IPS DF 4.7 (cell line): ENCODE results near the gene BTN2A1.
"Not testable (repeated sequence)": the region's sequence is repeated elsewhere in the genome, so short reads cannot be mapped to it uniquely, and the experiment has no call there.

Source experiments
- DNase-seq: peaks from one replicate; pipeline ENCODE4 v3.0.0-alpha.2; 2013; ENCODE audit warnings: low spot score; ENCODE audit errors: extremely low read depth

The BTN2A1 gene

DNA sequence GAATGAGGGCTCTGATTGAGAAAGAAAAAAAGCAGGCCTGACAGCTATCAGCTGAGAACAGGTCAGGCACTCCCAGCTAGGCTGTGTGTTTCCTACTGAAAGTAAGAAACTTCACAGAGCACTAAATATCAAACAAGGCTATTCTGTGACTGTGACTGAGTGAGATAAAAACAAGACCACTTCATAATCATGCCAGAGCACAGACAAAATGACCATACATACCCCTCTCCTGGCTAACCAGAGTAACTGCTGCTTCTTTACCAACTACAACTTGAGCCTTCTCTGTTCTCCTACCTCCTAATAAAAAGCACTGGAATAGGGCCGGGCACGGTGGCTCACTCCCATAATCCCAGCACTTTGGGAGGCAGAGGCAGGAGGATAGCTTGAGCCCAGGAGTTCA, 35.5 kb downstream of the BTN2A1 start:
- DNase-seq, result no peak

DNA sequence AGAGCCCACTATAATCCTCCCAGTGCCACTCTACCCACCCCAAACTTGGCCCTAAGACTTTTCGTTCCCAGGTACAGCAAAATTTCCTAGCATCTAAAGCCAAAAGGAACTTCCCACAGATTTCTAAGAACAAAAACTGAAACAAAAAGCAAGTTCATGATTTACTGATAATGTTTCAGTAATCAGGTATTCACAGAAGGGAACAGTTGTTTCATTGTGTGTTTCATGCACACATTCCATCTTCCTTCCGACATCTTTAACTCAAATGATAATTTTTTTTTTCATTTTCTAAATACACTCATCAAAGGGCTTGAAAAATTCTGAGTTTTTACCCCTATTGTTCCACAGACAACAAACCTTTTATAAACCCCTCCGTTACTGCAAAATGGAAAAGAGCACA, 36.4 kb downstream of the BTN2A1 start:
- no peak for DNase-seq

DNA sequence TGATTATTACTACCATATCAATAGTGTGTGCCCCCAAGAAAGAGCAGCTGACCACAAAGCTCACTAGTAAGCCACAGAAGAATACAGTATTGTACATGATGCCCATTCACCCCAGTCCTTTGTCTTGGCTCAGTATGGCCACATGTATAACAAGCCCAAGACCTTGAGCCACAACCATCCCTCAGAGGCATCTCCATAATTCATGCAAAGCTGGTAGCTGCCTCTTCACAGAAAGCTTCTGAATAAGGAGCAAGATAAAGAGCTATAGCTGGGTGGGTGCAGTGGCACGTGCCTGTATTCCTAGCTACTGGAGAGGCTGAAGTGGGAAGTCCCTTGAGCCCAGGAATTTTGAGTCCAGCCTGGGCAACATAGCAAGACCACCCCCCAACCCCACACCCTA, 37.5 kb downstream of the BTN2A1 start:
- no peak for DNase-seq

GRCh38 chr6:26497610-26498009, 39.9 kb downstream of the BTN2A1 start:
- no peak for DNase-seq

- DNase-seq, result no peak
Measured at GRCh38 chr6:26500102-26500501, 42.3 kb downstream of the BTN2A1 start, which contains the start of gene BTN1A1. Gene BTN1A1 (plus strand): TSS chr6:26500303. CDS start chr6:26501287, 984 bp downstream.

DNA sequence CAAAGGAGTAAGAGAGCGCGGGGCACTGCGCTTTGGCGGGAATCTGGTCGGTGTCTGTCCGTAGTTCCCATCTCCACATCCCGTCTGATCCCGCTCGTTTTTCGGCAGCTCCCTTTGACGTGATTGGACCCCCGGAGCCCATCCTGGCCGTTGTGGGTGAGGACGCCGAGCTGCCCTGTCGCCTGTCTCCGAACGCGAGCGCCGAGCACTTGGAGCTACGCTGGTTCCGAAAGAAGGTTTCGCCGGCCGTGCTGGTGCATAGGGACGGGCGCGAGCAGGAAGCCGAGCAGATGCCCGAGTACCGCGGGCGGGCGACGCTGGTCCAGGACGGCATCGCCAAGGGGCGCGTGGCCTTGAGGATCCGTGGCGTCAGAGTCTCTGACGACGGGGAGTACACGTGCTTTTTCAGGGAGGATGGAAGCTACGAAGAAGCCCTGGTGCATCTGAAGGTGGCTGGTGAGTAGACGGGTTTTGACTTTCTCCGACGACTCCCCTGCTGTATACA, 43.8 kb downstream of the BTN2A1 start:
- no peak for DNase-seq

- no peak for DNase-seq
Measured at GRCh38 chr6:26502165-26502564, 44.4 kb downstream of the BTN2A1 start.

GRCh38 chr6:26502626-26503025, 44.9 kb downstream of the BTN2A1 start:
- no peak for DNase-seq

DNA sequence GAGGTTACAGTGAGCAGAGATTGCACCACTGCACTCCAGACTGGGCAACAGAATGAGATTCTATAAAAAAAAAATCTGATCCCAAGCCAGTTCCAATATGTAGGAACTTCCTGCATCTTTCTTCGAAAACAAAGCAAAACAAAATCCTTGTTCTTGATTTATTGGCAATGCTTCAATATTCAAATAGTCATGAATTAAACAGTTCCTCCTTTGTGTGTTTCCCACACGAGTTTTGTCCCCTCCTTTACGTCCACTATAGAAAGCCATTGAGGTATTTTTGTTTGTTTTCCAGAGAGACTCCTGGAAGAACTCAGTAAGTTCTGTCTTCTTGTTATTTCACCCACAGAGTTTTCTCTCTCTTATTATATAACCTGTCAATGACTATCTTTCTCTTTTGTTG, 49.9 kb downstream of the BTN2A1 start:
- no peak for DNase-seq

DNA sequence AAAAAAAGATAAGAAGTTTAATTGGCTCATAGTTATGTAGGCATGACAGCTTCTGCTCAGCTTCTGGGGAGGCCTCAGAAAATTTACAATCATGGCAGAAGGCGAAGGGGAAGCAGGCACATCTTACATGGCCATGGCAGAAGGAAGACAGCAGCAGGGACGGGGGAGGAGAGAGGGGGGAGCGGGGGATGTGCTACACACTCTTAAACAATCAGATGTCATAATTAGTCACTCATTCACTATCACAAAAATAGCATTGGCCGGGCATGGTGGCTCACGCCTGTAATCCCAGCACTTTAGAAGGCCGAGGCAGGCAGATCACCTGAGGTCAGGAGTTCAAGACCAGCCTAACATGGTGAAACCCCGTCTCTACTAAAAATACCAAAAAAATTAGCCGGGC, 53.3 kb downstream of the BTN2A1 start:
- DNase-seq, result not testable (repeated sequence)

- no peak for DNase-seq
Measured at GRCh38 chr6:26514984-26515383, 57.2 kb downstream of the BTN2A1 start.

GRCh38 chr6:26516481-26517427, 59.0 kb downstream of the BTN2A1 start:
- no peak for DNase-seq
